Lower leg skin (tissue), 4 donors: ENCODE measurements around the gene MGMT. TPM values are rescaled to one million over a fixed set of nuclear protein-coding genes. Genes with fewer than 3 reads are reported as not detected.

Experiments
- DNase-seq, 2 donors: peaks; one replicate each; pipeline ENCODE4 v3.0.0-alpha.2; 2019; ENCODE audit warnings: low spot score in 2 of 2
- H3K4me3 ChIP-seq: fragments of 200-600 bp; sonication (generic); 2 replicates; pipeline ENCODE4 v1.5.1; 2017; ENCODE audit warnings: mild to moderate bottlenecking, low read depth; ENCODE audit not compliant: poor library complexity, severe bottlenecking
- CTCF ChIP-seq, 3 donors: fragments of 450-650 bp; IDR thresholded peaks; one replicate each; pipeline ENCODE4 v1.5.1; 2016; ENCODE audit warnings: antibody characterized with exemption in 3 of 3, mild to moderate bottlenecking in 3 of 3, moderate library complexity in 2 of 3
- POLR2A ChIP-seq, 2 donors: fragments of 450-650 bp; IDR thresholded peaks; one replicate each; pipeline ENCODE4 v1.6.1; 2016 to 2017; ENCODE audit warnings: antibody characterized with exemption in 2 of 2, mild to moderate bottlenecking in 1 of 2, moderate library complexity in 1 of 2
- WGBS, 2 donors: methylation state at CpG; one replicate each; pipeline ENCODE4 v1.1.5; 2018; 5-methylcytosine and 5-hydroxymethylcytosine counted together
- intact Hi-C: fragments of 100-400 bp; cut with DNase I; formaldehyde crosslinking; loops from one replicate; pipeline ENCODE4 v1.15.0; 2023; ENCODE audit warnings: low total_unique reads
- total RNA-seq, 4 donors: library from RNA; depleted of rRNA; stranded (reverse); fragments of >200 nt; gene quantifications; one replicate each; pipeline ENCODE4 v1.1.0, GENCODE V29; 2016

MGMT gene
- total RNA-seq, 4 donors from 2014 or later: 13.1 to 38.7 (median 29.2) TPM

GRCh38 chr10:129615921-129616525, 149.0 kb downstream of the MGMT start:
- no peak for DNase-seq
- 94 to 97% methylated on average over 14 of the region's 14 CpGs for WGBS, 2 donors
- no peak overlapping the region for H3K4me3 ChIP-seq
- TF ChIP-seq CTCF (IDR thresholded peaks at IDR 0.05) (no peak), POLR2A (IDR thresholded peaks at IDR 0.05) (no peak)
- intact Hi-C loops: no loop called here

GRCh38 chr10:129617768-129618167, 150.7 kb downstream of the MGMT start:
- TF ChIP-seq CTCF (IDR thresholded peaks at IDR 0.05) (no peak), POLR2A (IDR thresholded peaks at IDR 0.05) (no peak)
- intact Hi-C loops: no loop called here
- H3K4me3 ChIP-seq: no peak overlapping the region
- DNase-seq: no peak
- 94 to 98% methylated on average over 3 of the region's 3 CpGs for WGBS, 2 donors

GRCh38 chr10:129621062-129621461, 154.0 kb downstream of the MGMT start:
- DNase-seq: no peak
- TF ChIP-seq CTCF (IDR thresholded peaks at IDR 0.05) (no peak), POLR2A (IDR thresholded peaks at IDR 0.05) (no peak)
- 82 to 83% methylated on average over 7 of the region's 7 CpGs for WGBS, 2 donors
- H3K4me3 ChIP-seq: no peak overlapping the region
- intact Hi-C loops: no loop called here

GRCh38 chr10:129621693-129622092, 154.7 kb downstream of the MGMT start:
- no peak overlapping the region for H3K4me3 ChIP-seq
- TF ChIP-seq POLR2A (IDR thresholded peaks at IDR 0.05) (no peak), CTCF (IDR thresholded peaks at IDR 0.05) (no peak)
- 68 to 72% methylated on average over 2 of the region's 2 CpGs for WGBS, 2 donors
- no peak for DNase-seq
- intact Hi-C loops: no loop called here

GRCh38 chr10:129622291-129622690, 155.2 kb downstream of the MGMT start:
- intact Hi-C loops: no loop called here
- H3K4me3 ChIP-seq: no peak overlapping the region
- 89 to 93% methylated on average over 3 of the region's 3 CpGs for WGBS, 2 donors
- TF ChIP-seq POLR2A (IDR thresholded peaks at IDR 0.05) (no peak), CTCF (IDR thresholded peaks at IDR 0.05) (no peak)
- no peak for DNase-seq

- DNase-seq: no peak
- intact Hi-C loops: no loop called here
- no peak overlapping the region for H3K4me3 ChIP-seq
- no peak for TF ChIP-seq CTCF (IDR thresholded peaks at IDR 0.05)
- TF ChIP-seq POLR2A (IDR thresholded peaks at IDR 0.05): no peak
- 94% methylated on average over 9 of the region's 9 CpGs for WGBS, 2 donors
Measured at GRCh38 chr10:129622736-129623135, 155.7 kb downstream of the MGMT start.
